Chondrocyte (in vitro differentiated cells): ENCODE measurements around the gene OR2K2. TPM values are rescaled to one million over a fixed set of nuclear protein-coding genes. Genes with fewer than 3 reads are reported as not detected.

Experiments used
- DNase-seq: peaks from one replicate; pipeline ENCODE4 v3.0.0; 2021; ENCODE audit warnings: mixed read lengths, low spot score
- H3K27ac Mint-ChIP-seq: one replicate; pipeline ENCODE4 v1.8.0; 2021; ENCODE audit warnings: mild to moderate bottlenecking, moderate library complexity, mixed read lengths; ENCODE audit not compliant: unreplicated experiment
- H3K27me3 Mint-ChIP-seq: 2 replicates; pipeline ENCODE4 v1.8.0; 2021; ENCODE audit warnings: low read depth, mixed read lengths
- H3K36me3 Mint-ChIP-seq: 2 replicates; pipeline ENCODE4 v1.8.0; 2021; ENCODE audit warnings: low read depth, mixed read lengths
- H3K4me1 Mint-ChIP-seq: 2 replicates; pipeline ENCODE4 v1.8.0; 2021; ENCODE audit warnings: low read depth, mild to moderate bottlenecking, mixed read lengths
- H3K4me3 Mint-ChIP-seq: one replicate; pipeline ENCODE4 v1.8.0; 2021; ENCODE audit warnings: mild to moderate bottlenecking, moderate library complexity, mixed read lengths; ENCODE audit not compliant: unreplicated experiment
- H3K9me3 Mint-ChIP-seq: 2 replicates; pipeline ENCODE4 v1.8.0; 2021; ENCODE audit warnings: low read depth, mixed read lengths
- CTCF ChIP-seq: fragments of 200-600 bp; sonication (generic); IDR thresholded peaks from 2 replicates; pipeline ENCODE4 v1.5.0; 2021; ENCODE audit warnings: antibody characterized with exemption, mild to moderate bottlenecking, moderate library complexity
- long read RNA-seq: library from polyadenylated mRNA; stranded (forward); transcript quantifications from one replicate; pipeline ENCODE4 v2.0.0, GENCODE V29; 2021
- total RNA-seq: library from RNA; stranded (reverse); gene quantifications from 3 replicates; pipeline ENCODE4 v1.2.1, GENCODE V29; 2021

The OR2K2 gene, protein sequence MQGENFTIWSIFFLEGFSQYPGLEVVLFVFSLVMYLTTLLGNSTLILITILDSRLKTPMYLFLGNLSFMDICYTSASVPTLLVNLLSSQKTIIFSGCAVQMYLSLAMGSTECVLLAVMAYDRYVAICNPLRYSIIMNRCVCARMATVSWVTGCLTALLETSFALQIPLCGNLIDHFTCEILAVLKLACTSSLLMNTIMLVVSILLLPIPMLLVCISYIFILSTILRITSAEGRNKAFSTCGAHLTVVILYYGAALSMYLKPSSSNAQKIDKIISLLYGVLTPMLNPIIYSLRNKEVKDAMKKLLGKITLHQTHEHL
- not detected in 3 replicates for total RNA-seq
- long read RNA-seq: 0 reads

GRCh38 chr9:111330124-111330523 lies at the start of gene OR2K2:
TSS of gene OR2K2 (minus strand) at chr9:111330224. CDS start at chr9:111328433, 1,791 bp downstream.
- peaks cover 8% of the 10 kb centered on the region for H3K27me3 Mint-ChIP-seq

GRCh38 chr9:111375817-111376564 lies 46.0 kb upstream of the OR2K2 start:
- Mint-ChIP-seq H3K4me3 (no peak overlapping the region), H3K27ac (no peak overlapping the region), H3K27me3 (no peaks in the 10 kb centered on the region), H3K9me3 (no peaks in the 10 kb centered on the region), H3K36me3 (peaks cover 52% of the 10 kb centered on the region), H3K4me1 (no peaks in the 10 kb centered on the region)
- DNase-seq: no peak
- TF ChIP-seq CTCF: no peak

More at GRCh38 chr9:111330124-111330523, at the start of gene OR2K2:
- Mint-ChIP-seq H3K27ac (no peak within 1 kb of the TSS), H3K9me3 (no peaks in the 10 kb centered on the region), H3K4me1 (no peaks in the 10 kb centered on the region), H3K4me3 (no peak within 1 kb of the TSS), H3K36me3 (peaks cover 2% of the 10 kb centered on the region)
- no peak for DNase-seq
- no peak for TF ChIP-seq CTCF

- Mint-ChIP-seq H3K9me3 (no peaks in the 10 kb centered on the region), H3K4me3 (no peak overlapping the region), H3K27ac (no peak overlapping the region), H3K27me3 (no peaks in the 10 kb centered on the region), H3K36me3 (peaks cover 55% of the 10 kb centered on the region), H3K4me1 (no peaks in the 10 kb centered on the region)
- TF ChIP-seq CTCF: no peak
- DNase-seq: no peak
Measured at GRCh38 chr9:111375062-111375461, 45.0 kb upstream of the OR2K2 start.

DNA sequence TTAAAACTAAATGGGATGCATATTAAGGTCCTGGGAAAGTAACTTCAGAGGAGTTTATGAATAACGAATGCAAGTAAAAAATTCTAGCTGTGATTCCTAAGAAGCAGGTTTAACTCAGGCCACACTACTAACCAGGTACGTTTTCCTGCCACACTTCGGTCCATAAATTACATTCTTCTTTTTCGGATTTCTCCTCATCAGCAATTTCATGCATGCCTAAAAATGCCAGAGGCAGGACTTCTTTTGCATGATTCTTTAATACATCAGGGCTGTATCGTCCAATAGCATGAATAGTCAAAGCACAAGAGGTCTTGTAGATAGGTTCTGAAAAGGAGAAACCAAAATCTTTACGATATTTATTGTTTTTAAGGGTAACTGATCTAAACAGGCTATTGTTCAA lies 42.3 kb upstream of the OR2K2 start:
- no peaks in the 10 kb centered on the region for H3K27me3 Mint-ChIP-seq
- no peaks in the 10 kb centered on the region for H3K9me3 Mint-ChIP-seq
- no peak overlapping the region for H3K4me3 Mint-ChIP-seq
- H3K27ac Mint-ChIP-seq: no peak overlapping the region
- no peaks in the 10 kb centered on the region for H3K4me1 Mint-ChIP-seq
- DNase-seq: no peak
- peaks cover 63% of the 10 kb centered on the region for H3K36me3 Mint-ChIP-seq
- TF ChIP-seq CTCF: no peak

GRCh38 chr9:111366978-111367377 lies 37.0 kb upstream of the OR2K2 start:
- Mint-ChIP-seq H3K36me3 (peaks cover 63% of the 10 kb centered on the region), H3K9me3 (no peaks in the 10 kb centered on the region), H3K4me1 (no peaks in the 10 kb centered on the region)

More at GRCh38 chr9:111366978-111367377, 37.0 kb upstream of the OR2K2 start:
- DNase-seq: no peak
- TF ChIP-seq CTCF: no peak
- Mint-ChIP-seq H3K27ac (no peak overlapping the region), H3K27me3 (no peaks in the 10 kb centered on the region), H3K4me3 (no peak overlapping the region)
